ENCODE measurements around the gene SYT7.

SYT7 gene

GRCh38 chr11:61499816-61500491 lies 80.9 kb downstream of the SYT7 start:
- Histone ChIP-seq H3K27me3 (ENCODE audit: control insufficient read depth, insufficient read depth, low read length, poor library complexity, severe bottlenecking) (no peaks in the 10 kb centered on the region), H3K9me3 (ENCODE audit: control insufficient read depth, low read length) (no peaks in the 10 kb centered on the region), H3K4me3 (ENCODE audit: insufficient read depth, low read depth, low read length) (no peak overlapping the region), H3K27ac (ENCODE audit: insufficient read depth, low read depth, low read length, poor library complexity, severe bottlenecking) (no peak overlapping the region), H3K4me1 (ENCODE audit: control insufficient read depth, insufficient read depth, low read length) (peaks cover 1% of the 10 kb centered on the region), H3K36me3 (ENCODE audit: control insufficient read depth, insufficient read depth, low read length) (no peaks in the 10 kb centered on the region)
- WGBS, 2 experiments = 9 to 15% methylated on average over 11 to 12 of the region's 12 CpGs

- no peaks in the 10 kb centered on the region for H3K4me1 ChIP-seq (ENCODE audit: control insufficient read depth, insufficient read depth, low read length)
- WGBS, 2 experiments = 83 to 84% methylated on average over 15 of the region's 15 CpGs
- no peaks in the 10 kb centered on the region for H3K9me3 ChIP-seq (ENCODE audit: control insufficient read depth, low read length)
- no peak overlapping the region for H3K4me3 ChIP-seq (ENCODE audit: insufficient read depth, low read depth, low read length)
- H3K36me3 ChIP-seq (ENCODE audit: control insufficient read depth, insufficient read depth, low read length) = no peaks in the 10 kb centered on the region
- no peak overlapping the region for H3K27ac ChIP-seq (ENCODE audit: insufficient read depth, low read depth, low read length, poor library complexity, severe bottlenecking)
- no peaks in the 10 kb centered on the region for H3K27me3 ChIP-seq (ENCODE audit: control insufficient read depth, insufficient read depth, low read length, poor library complexity, severe bottlenecking)
These were observed 82.0 kb downstream of the SYT7 start for GRCh38 chr11:61498767-61499341.

- H3K9me3 ChIP-seq (ENCODE audit: control insufficient read depth, low read length) = no peaks in the 10 kb centered on the region
- no peaks in the 10 kb centered on the region for H3K4me1 ChIP-seq (ENCODE audit: control insufficient read depth, insufficient read depth, low read length)
- no peaks in the 10 kb centered on the region for H3K27me3 ChIP-seq (ENCODE audit: control insufficient read depth, insufficient read depth, low read length, poor library complexity, severe bottlenecking)
- no peak overlapping the region for H3K4me3 ChIP-seq (ENCODE audit: insufficient read depth, low read depth, low read length)
- H3K27ac ChIP-seq (ENCODE audit: insufficient read depth, low read depth, low read length, poor library complexity, severe bottlenecking) = no peak overlapping the region
- H3K36me3 ChIP-seq (ENCODE audit: control insufficient read depth, insufficient read depth, low read length) = no peaks in the 10 kb centered on the region
- 88 to 90% methylated on average over 9 of the region's 9 CpGs for WGBS, 2 experiments
These were observed 83.0 kb downstream of the SYT7 start for GRCh38 chr11:61497876-61498275.

- H3K4me1 ChIP-seq (ENCODE audit: control insufficient read depth, insufficient read depth, low read length) = no peaks in the 10 kb centered on the region
- no peak overlapping the region for H3K4me3 ChIP-seq (ENCODE audit: insufficient read depth, low read depth, low read length)
- 92 to 97% methylated on average over 2 of the region's 2 CpGs for WGBS, 2 experiments
These were observed 83.4 kb downstream of the SYT7 start for GRCh38 chr11:61497473-61497872.

GRCh38 chr11:61496602-61497400 lies 84.1 kb downstream of the SYT7 start:
- no peaks in the 10 kb centered on the region for H3K36me3 ChIP-seq (ENCODE audit: control insufficient read depth, insufficient read depth, low read length)

More at GRCh38 chr11:61497473-61497872, 83.4 kb downstream of the SYT7 start:
- H3K36me3 ChIP-seq (ENCODE audit: control insufficient read depth, insufficient read depth, low read length) = no peaks in the 10 kb centered on the region
- H3K27ac ChIP-seq (ENCODE audit: insufficient read depth, low read depth, low read length, poor library complexity, severe bottlenecking) = no peak overlapping the region
- no peaks in the 10 kb centered on the region for H3K27me3 ChIP-seq (ENCODE audit: control insufficient read depth, insufficient read depth, low read length, poor library complexity, severe bottlenecking)
- no peaks in the 10 kb centered on the region for H3K9me3 ChIP-seq (ENCODE audit: control insufficient read depth, low read length)

GRCh38 chr11:61495801-61496601 lies 84.9 kb downstream of the SYT7 start:
- Histone ChIP-seq H3K27ac (ENCODE audit: insufficient read depth, low read depth, low read length, poor library complexity, severe bottlenecking) (no peak overlapping the region), H3K9me3 (ENCODE audit: control insufficient read depth, low read length) (no peaks in the 10 kb centered on the region), H3K4me1 (ENCODE audit: control insufficient read depth, insufficient read depth, low read length) (no peaks in the 10 kb centered on the region), H3K27me3 (ENCODE audit: control insufficient read depth, insufficient read depth, low read length, poor library complexity, severe bottlenecking) (no peaks in the 10 kb centered on the region), H3K36me3 (ENCODE audit: control insufficient read depth, insufficient read depth, low read length) (no peaks in the 10 kb centered on the region), H3K4me3 (ENCODE audit: insufficient read depth, low read depth, low read length) (no peak overlapping the region)
- WGBS, 2 experiments = 86 to 87% methylated on average over 26 of the region's 26 CpGs

More at GRCh38 chr11:61496602-61497400, 84.1 kb downstream of the SYT7 start:
- Histone ChIP-seq H3K27ac (ENCODE audit: insufficient read depth, low read depth, low read length, poor library complexity, severe bottlenecking) (no peak overlapping the region), H3K9me3 (ENCODE audit: control insufficient read depth, low read length) (no peaks in the 10 kb centered on the region), H3K27me3 (ENCODE audit: control insufficient read depth, insufficient read depth, low read length, poor library complexity, severe bottlenecking) (no peaks in the 10 kb centered on the region), H3K4me1 (ENCODE audit: control insufficient read depth, insufficient read depth, low read length) (no peaks in the 10 kb centered on the region), H3K4me3 (ENCODE audit: insufficient read depth, low read depth, low read length) (no peak overlapping the region)
- 91 to 94% methylated on average over 15 of the region's 15 CpGs for WGBS, 2 experiments

- Histone ChIP-seq H3K4me3 (ENCODE audit: insufficient read depth, low read depth, low read length) (no peak overlapping the region), H3K27me3 (ENCODE audit: control insufficient read depth, insufficient read depth, low read length, poor library complexity, severe bottlenecking) (no peaks in the 10 kb centered on the region), H3K9me3 (ENCODE audit: control insufficient read depth, low read length) (no peaks in the 10 kb centered on the region), H3K4me1 (ENCODE audit: control insufficient read depth, insufficient read depth, low read length) (peaks cover 13% of the 10 kb centered on the region), H3K36me3 (ENCODE audit: control insufficient read depth, insufficient read depth, low read length) (no peaks in the 10 kb centered on the region), H3K27ac (ENCODE audit: insufficient read depth, low read depth, low read length, poor library complexity, severe bottlenecking) (no peak overlapping the region)
- WGBS, 2 experiments = 81% methylated on average over 9 of the region's 9 CpGs
These were observed 86.4 kb downstream of the SYT7 start for GRCh38 chr11:61494381-61494961.

GRCh38 chr11:61491736-61492395 lies 89.0 kb downstream of the SYT7 start:
- peaks cover 24% of the 10 kb centered on the region for H3K4me1 ChIP-seq (ENCODE audit: control insufficient read depth, insufficient read depth, low read length)
- no peak overlapping the region for H3K4me3 ChIP-seq (ENCODE audit: insufficient read depth, low read depth, low read length)
- H3K9me3 ChIP-seq (ENCODE audit: control insufficient read depth, low read length) = no peaks in the 10 kb centered on the region
- WGBS, 2 experiments = 91 to 93% methylated on average over 12 of the region's 12 CpGs
- H3K27me3 ChIP-seq (ENCODE audit: control insufficient read depth, insufficient read depth, low read length, poor library complexity, severe bottlenecking) = no peaks in the 10 kb centered on the region
- H3K27ac ChIP-seq (ENCODE audit: insufficient read depth, low read depth, low read length, poor library complexity, severe bottlenecking) = no peak overlapping the region
- H3K36me3 ChIP-seq (ENCODE audit: control insufficient read depth, insufficient read depth, low read length) = no peaks in the 10 kb centered on the region

Data from ectodermal cell (in vitro differentiated cells).